Skeletal muscle tissue (tissue), 4 donors: ENCODE data around the gene OR5AN1. TPM values are rescaled to one million over a fixed set of nuclear protein-coding genes. Genes with fewer than 3 reads are reported as not detected.

Source experiments
- H3K27ac ChIP-seq: one replicate; pipeline ENCODE4 v1.7.0; 2013; ENCODE audit warnings: mild to moderate bottlenecking, low read depth, low read length, inconsistent platforms
- H3K27me3 ChIP-seq, 3 donors: one replicate each; pipeline ENCODE4 v1.7.0; 2013; ENCODE audit warnings: low read length in 3 of 3; ENCODE audit not compliant: control insufficient read depth in 3 of 3, insufficient read depth in 3 of 3
- H3K36me3 ChIP-seq, 3 donors: one replicate each; pipeline ENCODE4 v1.7.0; 2013; ENCODE audit warnings: low read length in 3 of 3; ENCODE audit not compliant: control insufficient read depth in 3 of 3, insufficient read depth in 3 of 3
- H3K4me1 ChIP-seq, 3 donors: one replicate each; pipeline ENCODE4 v1.7.0; 2013; ENCODE audit warnings: low read length in 3 of 3, mild to moderate bottlenecking in 3 of 3; ENCODE audit not compliant: control insufficient read depth in 3 of 3, insufficient read depth in 3 of 3
- H3K4me3 ChIP-seq, 3 donors: one replicate each; pipeline ENCODE4 v1.7.0; 2013; ENCODE audit warnings: low read length in 3 of 3
- H3K9ac ChIP-seq, 3 donors: one replicate each; pipeline ENCODE4 v1.7.0; 2013; ENCODE audit warnings: low read length in 3 of 3, mild to moderate bottlenecking in 3 of 3, moderate library complexity in 2 of 3, low read depth in 1 of 3
- H3K9me3 ChIP-seq, 3 donors: one replicate each; pipeline ENCODE4 v1.7.0; 2013; ENCODE audit warnings: low read length in 3 of 3; ENCODE audit not compliant: control insufficient read depth in 3 of 3
- total RNA-seq: library from RNA; depleted of rRNA; stranded (reverse); fragments of >200 nt; gene quantifications from one replicate; pipeline ENCODE4 v1.2.3, GENCODE V29; 2014
- donor health status: Osteomylitis.

Gene OR5AN1
- total RNA-seq, 1 donor from 2014 or later = not detected

DNA sequence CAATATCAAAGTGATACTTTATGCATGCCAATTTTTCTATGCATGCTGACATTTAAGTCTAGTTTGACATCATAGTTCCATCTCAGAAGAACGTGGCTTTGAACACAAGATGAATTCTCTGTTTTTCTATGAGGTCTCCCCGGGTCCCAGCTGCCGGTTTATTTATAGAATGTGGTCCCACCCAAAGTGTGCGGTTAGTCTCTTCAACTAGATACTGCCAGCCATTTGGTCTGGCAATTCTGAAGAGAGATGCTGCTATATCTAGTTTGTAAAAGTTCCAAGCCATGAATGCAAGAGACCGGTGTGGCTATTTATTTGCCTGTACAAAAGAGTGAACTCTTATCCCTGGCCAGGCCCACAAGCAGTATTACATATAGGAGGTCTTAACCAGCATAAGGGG is 58.3 kb downstream of the OR5AN1 start:
- no peak overlapping the region for H3K9ac ChIP-seq
- H3K4me1 ChIP-seq = no peaks in the 10 kb centered on the region
- no peak overlapping the region for H3K4me3 ChIP-seq
- H3K27me3 ChIP-seq = no peaks in the 10 kb centered on the region
- H3K9me3 ChIP-seq = no peaks in the 10 kb centered on the region
- no peaks in the 10 kb centered on the region for H3K36me3 ChIP-seq
- no peak overlapping the region for H3K27ac ChIP-seq

DNA sequence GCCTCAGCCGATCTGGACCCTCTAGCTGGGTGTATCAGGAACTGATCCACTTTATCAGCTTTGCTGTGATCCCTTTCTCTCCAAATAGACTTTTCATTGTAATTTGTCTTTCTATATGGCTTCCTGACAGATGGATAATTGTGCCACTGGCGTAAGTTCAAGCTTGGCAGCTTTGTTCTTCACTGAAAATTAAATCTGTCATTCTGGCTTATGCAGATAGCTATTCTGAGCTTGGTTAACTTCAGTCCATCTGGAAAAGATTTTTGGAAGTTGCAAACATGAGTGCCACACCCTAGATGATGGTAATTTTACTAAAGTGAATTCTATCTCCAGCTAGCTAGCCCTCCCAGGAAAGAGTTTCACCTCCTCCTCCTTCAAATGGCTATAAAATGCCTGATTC is 59.5 kb downstream of the OR5AN1 start:
- no peak overlapping the region for H3K4me3 ChIP-seq
- H3K27me3 ChIP-seq = no peaks in the 10 kb centered on the region
- no peaks in the 10 kb centered on the region for H3K4me1 ChIP-seq
- no peak overlapping the region for H3K27ac ChIP-seq
- no peaks in the 10 kb centered on the region for H3K36me3 ChIP-seq
- H3K9me3 ChIP-seq = no peaks in the 10 kb centered on the region
- H3K9ac ChIP-seq = no peak overlapping the region

Other genes starting within 250 kb of the OR5AN1 start
- 17.2 TPM for gene FAM111A, start 216.0 kb upstream of the OR5AN1 start, total RNA-seq
- 9.9 TPM for gene DTX4, start 186.8 kb upstream of the OR5AN1 start, total RNA-seq
- 11.0 TPM for gene MPEG1, start 146.0 kb upstream of the OR5AN1 start, total RNA-seq
- not detected for gene OR5A2, start 67.5 kb downstream of the OR5AN1 start, total RNA-seq
- gene OR5A1, start 77.6 kb downstream of the OR5AN1 start, total RNA-seq = not detected
- gene OR4D6, start 98.1 kb downstream of the OR5AN1 start, total RNA-seq = not detected
- gene OR4D10, start 114.4 kb downstream of the OR5AN1 start, total RNA-seq = not detected
- not detected for gene OR4D11, start 144.7 kb downstream of the OR5AN1 start, total RNA-seq
- not detected for gene OR4D9, start 152.6 kb downstream of the OR5AN1 start, total RNA-seq